ENCODE measurements around the gene TMEM25.
"Not testable (repeated sequence)": the region's sequence is repeated elsewhere in the genome, so short reads cannot be mapped to it uniquely, and the experiment has no call there.

TMEM25 gene

GRCh38 chr11:118530683-118531596, at the start of gene TMEM25:
Gene TMEM25, plus strand, starts transcription at chr11:118531192. Its CDS starts 610 bp downstream, at chr11:118531802.
- no peak for DNase-seq

- not testable (repeated sequence) for DNase-seq
Measured at GRCh38 chr11:118481238-118481637, 49.8 kb upstream of the TMEM25 start.

- no peak for DNase-seq
Measured at GRCh38 chr11:118484405-118484804, 46.6 kb upstream of the TMEM25 start.

GRCh38 chr11:118485273-118485672, 45.7 kb upstream of the TMEM25 start:
- no peak for DNase-seq

- DNase-seq = peak; percentile 39
Measured at GRCh38 chr11:118488480-118489109, 42.4 kb upstream of the TMEM25 start.

- no peak for DNase-seq
Measured at GRCh38 chr11:118491041-118491440, 40.0 kb upstream of the TMEM25 start.

- DNase-seq = no peak
Measured at GRCh38 chr11:118497831-118498230, 33.2 kb upstream of the TMEM25 start.

- DNase-seq = no peak
Measured at GRCh38 chr11:118503216-118503615, 27.8 kb upstream of the TMEM25 start.

GRCh38 chr11:118511601-118512000, 19.4 kb upstream of the TMEM25 start:
- no peak for DNase-seq

GRCh38 chr11:118514103-118514502, 16.9 kb upstream of the TMEM25 start:
- DNase-seq = no peak

GRCh38 chr11:118519549-118519948, 11.4 kb upstream of the TMEM25 start:
- DNase-seq = no peak

GRCh38 chr11:118521892-118522311, 9.1 kb upstream of the TMEM25 start:
- no peak for DNase-seq

GRCh38 chr11:118522571-118523072, 8.4 kb upstream of the TMEM25 start:
- no peak for DNase-seq

GRCh38 chr11:118524356-118524755, 6.6 kb upstream of the TMEM25 start:
- DNase-seq = no peak

- DNase-seq = no peak
Measured at GRCh38 chr11:118524757-118525470, 6.1 kb upstream of the TMEM25 start.

GRCh38 chr11:118526688-118527087, 4.3 kb upstream of the TMEM25 start:
- no peak for DNase-seq

GRCh38 chr11:118527109-118527508, 3.9 kb upstream of the TMEM25 start, which contains the start of gene TTC36:
Gene TTC36, plus strand, starts transcription at chr11:118527474. Its CDS starts 21 bp downstream, at chr11:118527495.
- no peak for DNase-seq

- no peak for DNase-seq
Measured at GRCh38 chr11:118528511-118528910, 2.5 kb upstream of the TMEM25 start.

GRCh38 chr11:118529584-118530175, 1.3 kb upstream of the TMEM25 start:
- DNase-seq = no peak

GRCh38 chr11:118530180-118530682, 761 bp upstream of the TMEM25 start:
- DNase-seq = no peak

GRCh38 chr11:118531597-118532084, 649 bp downstream of the TMEM25 start:
- DNase-seq = no peak

GRCh38 chr11:118532091-118532490, 1.1 kb downstream of the TMEM25 start:
- no peak for DNase-seq
